GM21619 (cell line): ENCODE data around the gene ARHGAP24.
A peak's percentile ranks its signal among the peaks of the same experiment; 100 is the strongest.
"Not testable (repeated sequence)": the region's sequence is repeated elsewhere in the genome, so short reads cannot be mapped to it uniquely, and the experiment has no call there.

Source experiments
- ATAC-seq: cut with Tn5 transposase; IDR thresholded peaks from one replicate; pipeline ENCODE4 v1.9.1; 2021; ENCODE audit not compliant: unreplicated experiment

ARHGAP24 gene

GRCh38 chr4:85515701-85516100, 40.8 kb downstream of the ARHGAP24 start:
- ATAC-seq: no peak

GRCh38 chr4:85518526-85518925, 43.6 kb downstream of the ARHGAP24 start:
- not testable (repeated sequence) for ATAC-seq

GRCh38 chr4:85520765-85521749, 46.1 kb downstream of the ARHGAP24 start:
- ATAC-seq: no peak

GRCh38 chr4:85522277-85522676, 47.3 kb downstream of the ARHGAP24 start:
- ATAC-seq: no peak

- ATAC-seq: no peak
These were observed 47.9 kb downstream of the ARHGAP24 start for GRCh38 chr4:85522836-85523235.

GRCh38 chr4:85527815-85528214, 52.9 kb downstream of the ARHGAP24 start:
- no peak for ATAC-seq

- no peak for ATAC-seq
These were observed 56.8 kb downstream of the ARHGAP24 start for GRCh38 chr4:85531560-85532341.

GRCh38 chr4:85534120-85534519, 59.2 kb downstream of the ARHGAP24 start:
- no peak for ATAC-seq

GRCh38 chr4:85543832-85544231, 68.9 kb downstream of the ARHGAP24 start:
- no peak for ATAC-seq

GRCh38 chr4:85544751-85545150, 69.8 kb downstream of the ARHGAP24 start:
- no peak for ATAC-seq

GRCh38 chr4:85548116-85548515, 73.2 kb downstream of the ARHGAP24 start:
- no peak for ATAC-seq

- ATAC-seq: no peak
These were observed 73.9 kb downstream of the ARHGAP24 start for GRCh38 chr4:85548841-85549240.

- ATAC-seq: no peak
These were observed 80.3 kb downstream of the ARHGAP24 start for GRCh38 chr4:85555206-85555605.

GRCh38 chr4:85556283-85556682, 81.3 kb downstream of the ARHGAP24 start:
- no peak for ATAC-seq

GRCh38 chr4:85557016-85557901, 82.3 kb downstream of the ARHGAP24 start:
- peak; percentile 93 for ATAC-seq

GRCh38 chr4:85565761-85566480, 91.0 kb downstream of the ARHGAP24 start:
- ATAC-seq: no peak

GRCh38 chr4:85569730-85570299, 94.9 kb downstream of the ARHGAP24 start:
- no peak for ATAC-seq

GRCh38 chr4:85570388-85570787, 95.4 kb downstream of the ARHGAP24 start:
- no peak for ATAC-seq

GRCh38 chr4:85571008-85571407, 96.1 kb downstream of the ARHGAP24 start:
- ATAC-seq: no peak

- no peak for ATAC-seq
These were observed 98.3 kb downstream of the ARHGAP24 start for GRCh38 chr4:85573270-85573669.
